ENCODE measurements around the gene MAFB.

The MAFB gene

DNA sequence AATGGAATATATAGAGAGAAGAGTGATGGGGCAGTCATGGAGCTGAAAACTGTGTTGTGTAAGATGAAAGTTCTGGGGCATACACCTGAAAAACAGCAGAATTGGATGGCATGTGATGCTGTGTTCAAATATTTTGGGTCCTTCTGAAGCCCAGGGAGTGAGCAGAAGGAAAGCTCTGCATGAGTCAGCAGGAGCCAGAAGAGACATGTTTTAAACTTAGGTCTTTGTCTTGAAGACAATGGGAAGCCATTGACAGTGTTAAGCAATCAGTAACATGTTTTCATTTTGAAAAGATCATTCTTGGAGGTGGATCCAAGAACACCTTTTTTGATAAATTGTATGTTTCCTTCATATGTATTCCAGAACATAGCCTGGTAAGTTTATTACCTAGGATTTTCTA lies 38.9 kb upstream of the MAFB start:
- no peaks in the 10 kb centered on the region for H3K79me2 ChIP-seq (ENCODE audit: insufficient read depth, low read length)
- no peaks in the 10 kb centered on the region for H3K27me3 ChIP-seq (ENCODE audit: low read length)
- H3K27ac ChIP-seq (ENCODE audit: low read depth, low read length), result no peak overlapping the region
- no peak overlapping the region for H2AFZ ChIP-seq (ENCODE audit: low read depth, low read length, severe bottlenecking)
- H3K36me3 ChIP-seq (ENCODE audit: low read length), result no peaks in the 10 kb centered on the region
- H3K9me3 ChIP-seq (ENCODE audit: insufficient read depth, low read length), result no peaks in the 10 kb centered on the region
- no peaks in the 10 kb centered on the region for H3F3A ChIP-seq (ENCODE audit: insufficient read depth)
- no peak overlapping the region for H3K9ac ChIP-seq (ENCODE audit: low read length)
- TF ChIP-seq EZH2phosphoT487 (conservative IDR thresholded peaks at IDR 0.05; ENCODE audit: low read length) (no peak), CTCF (IDR thresholded peaks at IDR 0.05; ENCODE audit: insufficient read depth, low read length, poor library complexity, severe bottlenecking) (no peak)
- H3K9me2 ChIP-seq (replicated peaks; ENCODE audit: insufficient read depth, low read length), result no peaks in the 10 kb centered on the region
- H4K20me1 ChIP-seq (ENCODE audit: low read depth, low read length), result no peaks in the 10 kb centered on the region
- no peak overlapping the region for H3K4me2 ChIP-seq (ENCODE audit: low read depth, low read length, poor library complexity, severe bottlenecking)
- H3K4me3 ChIP-seq (ENCODE audit: insufficient read depth, low read length, poor library complexity, severe bottlenecking), result no peak overlapping the region

DNA sequence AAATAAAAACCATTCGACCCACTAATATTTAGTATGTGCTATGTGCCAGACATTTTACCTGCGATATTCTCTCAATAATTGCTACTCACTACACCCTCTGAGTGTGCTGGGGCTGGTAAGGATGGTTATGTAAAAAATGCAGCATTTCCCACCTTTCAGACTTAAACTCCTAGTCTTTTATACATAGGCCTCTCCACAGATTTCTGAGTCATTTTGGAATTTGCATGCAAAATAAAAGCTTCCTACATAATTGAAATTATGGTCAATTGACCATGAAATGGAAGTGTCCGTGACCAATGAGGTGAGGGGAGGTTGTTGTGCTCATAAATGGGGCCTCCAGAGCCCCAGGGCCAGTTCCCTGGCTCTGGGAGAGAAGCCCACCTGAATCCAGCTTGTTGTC lies 37.7 kb upstream of the MAFB start:
- TF ChIP-seq CTCF (IDR thresholded peaks at IDR 0.05; ENCODE audit: insufficient read depth, low read length, poor library complexity, severe bottlenecking) (no peak), EZH2phosphoT487 (conservative IDR thresholded peaks at IDR 0.05; ENCODE audit: low read length) (no peak)
- no peak overlapping the region for H2AFZ ChIP-seq (ENCODE audit: low read depth, low read length, severe bottlenecking)
- no peaks in the 10 kb centered on the region for H3K27me3 ChIP-seq (ENCODE audit: low read length)

DNA sequence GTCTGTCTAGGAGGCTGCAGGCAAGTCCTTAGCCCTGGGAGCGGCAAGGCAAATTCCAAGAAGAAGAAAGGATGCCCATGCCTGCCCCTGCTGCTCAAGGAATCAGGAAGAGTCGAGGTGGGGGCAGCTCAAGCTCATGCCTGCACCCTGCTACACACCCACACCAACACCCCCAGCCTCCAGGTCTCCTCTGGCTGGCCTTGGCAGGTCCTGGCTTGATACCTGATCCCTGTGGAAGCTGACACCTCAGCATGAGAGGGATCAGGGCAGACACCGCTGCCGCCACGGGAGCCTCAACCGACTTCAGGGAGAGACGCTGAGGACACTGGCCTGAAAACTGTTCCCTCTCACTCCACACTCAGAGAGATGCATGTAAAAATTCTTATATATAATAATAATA lies 35.5 kb upstream of the MAFB start:
- no peak overlapping the region for H3K27ac ChIP-seq (ENCODE audit: low read depth, low read length)
- no peak overlapping the region for H3K9ac ChIP-seq (ENCODE audit: low read length)
- H3K4me3 ChIP-seq (ENCODE audit: insufficient read depth, low read length, poor library complexity, severe bottlenecking), result no peak overlapping the region
- no peak overlapping the region for H3K4me2 ChIP-seq (ENCODE audit: low read depth, low read length, poor library complexity, severe bottlenecking)
- H3K27me3 ChIP-seq (ENCODE audit: low read length), result no peaks in the 10 kb centered on the region
- no peaks in the 10 kb centered on the region for H3K9me2 ChIP-seq (replicated peaks; ENCODE audit: insufficient read depth, low read length)
- no peaks in the 10 kb centered on the region for H3K79me2 ChIP-seq (ENCODE audit: insufficient read depth, low read length)
- no peak for TF ChIP-seq EZH2phosphoT487 (conservative IDR thresholded peaks at IDR 0.05; ENCODE audit: low read length)
- TF ChIP-seq CTCF (IDR thresholded peaks at IDR 0.05; ENCODE audit: insufficient read depth, low read length, poor library complexity, severe bottlenecking), result no peak
- no peaks in the 10 kb centered on the region for H3K36me3 ChIP-seq (ENCODE audit: low read length)
- H4K20me1 ChIP-seq (ENCODE audit: low read depth, low read length), result no peaks in the 10 kb centered on the region
- H3F3A ChIP-seq (ENCODE audit: insufficient read depth), result no peaks in the 10 kb centered on the region
- no peaks in the 10 kb centered on the region for H3K9me3 ChIP-seq (ENCODE audit: insufficient read depth, low read length)
- H2AFZ ChIP-seq (ENCODE audit: low read depth, low read length, severe bottlenecking), result no peak overlapping the region

More for the DNA sequence above, 37.7 kb upstream of the MAFB start:
- Histone ChIP-seq H3K79me2 (ENCODE audit: insufficient read depth, low read length) (no peaks in the 10 kb centered on the region), H4K20me1 (ENCODE audit: low read depth, low read length) (no peaks in the 10 kb centered on the region), H3K9ac (ENCODE audit: low read length) (no peak overlapping the region), H3K4me3 (ENCODE audit: insufficient read depth, low read length, poor library complexity, severe bottlenecking) (no peak overlapping the region), H3K9me2 (replicated peaks; ENCODE audit: insufficient read depth, low read length) (no peaks in the 10 kb centered on the region), H3K9me3 (ENCODE audit: insufficient read depth, low read length) (no peaks in the 10 kb centered on the region), H3K27ac (ENCODE audit: low read depth, low read length) (no peak overlapping the region), H3K36me3 (ENCODE audit: low read length) (no peaks in the 10 kb centered on the region), H3F3A (ENCODE audit: insufficient read depth) (no peaks in the 10 kb centered on the region), H3K4me2 (ENCODE audit: low read depth, low read length, poor library complexity, severe bottlenecking) (no peak overlapping the region)
